Thyroid gland (tissue), 4 donors: Measurements from ENCODE around the gene NRBF2. TPM values are rescaled to one million over a fixed set of nuclear protein-coding genes. Genes with fewer than 3 reads are reported as not detected.
"Not testable (repeated sequence)": the region's sequence is repeated elsewhere in the genome, so short reads cannot be mapped to it uniquely, and the experiment has no call there.

ENCODE experiments used
- DNase-seq, 2 donors: peaks; one replicate each; pipeline ENCODE4 v3.0.0-alpha.2; 2019
- H3K27ac ChIP-seq, 3 donors: fragments of 200-600 bp; sonication (generic); 1 replicate in 2 of 3; 2 replicates in 1 of 3; pipeline ENCODE4 v1.5.1; 2016 to 2019; ENCODE audit warnings: mild to moderate bottlenecking in 1 of 3, moderate library complexity in 1 of 3
- H3K27me3 ChIP-seq: fragments of 200-600 bp; sonication (generic); one replicate; pipeline ENCODE4 v1.5.1; 2019
- H3K36me3 ChIP-seq, 2 donors: fragments of 200-600 bp; sonication (generic); one replicate each; pipeline ENCODE4 v1.5.1; 2016 to 2019
- H3K4me1 ChIP-seq, 2 donors: fragments of 200-600 bp; sonication (generic); one replicate each; pipeline ENCODE4 v1.5.1; 2017 to 2019
- H3K4me3 ChIP-seq, 3 donors: fragments of 200-600 bp; sonication (generic); replicated peaks in 1 of 3; 1 replicate in 2 of 3; 2 replicates in 1 of 3; pipeline ENCODE4 v1.5.1; 2016; ENCODE audit warnings: mild to moderate bottlenecking in 1 of 3
- H3K9me3 ChIP-seq: fragments of 200-600 bp; sonication (generic); one replicate; pipeline ENCODE4 v1.5.1; 2017
- CTCF ChIP-seq, 6 experiments: fragments of 200-600 bp in 3 of 6; fragments of 450-650 bp in 3 of 6; sonication (generic) in 3 of 6; IDR thresholded peaks; one replicate each; pipeline ENCODE4 v1.5.1; 2016 to 2019; ENCODE audit warnings: antibody characterized with exemption in 6 of 6, mild to moderate bottlenecking in 2 of 6, inconsistent platforms in 1 of 6, moderate library complexity in 1 of 6
- POLR2A ChIP-seq, 2 donors: fragments of 450-650 bp; IDR thresholded peaks; one replicate each; pipeline ENCODE4 v1.6.1; 2017; ENCODE audit warnings: antibody characterized with exemption in 2 of 2, mild to moderate bottlenecking in 2 of 2, moderate library complexity in 1 of 2
- WGBS, 2 donors: methylation state at CpG; one replicate each; pipeline ENCODE4 v1.1.5; 2017; 5-methylcytosine and 5-hydroxymethylcytosine counted together
- intact Hi-C: fragments of 100-400 bp; cut with DNase I; formaldehyde crosslinking; loops from one replicate; pipeline ENCODE4 v1.15.1; 2023
- total RNA-seq, 4 donors: library from RNA; depleted of rRNA; stranded (reverse); fragments of >200 nt; gene quantifications; one replicate each; pipeline ENCODE4 v1.2.3, GENCODE V29; 2016

The NRBF2 gene
- total RNA-seq, 4 donors from 2014 or later: 9.3 to 25.8 (median 15.2) TPM

GRCh38 chr10:63145782-63146181 lies 12.7 kb downstream of the NRBF2 start:
- Histone ChIP-seq H3K4me1 (peaks cover 30 to 45% of the 10 kb centered on the region in 2 donors), H3K9me3 (no peaks in the 10 kb centered on the region), H3K27ac (peak overlapping the region in 2 of 3 donors; percentile 19 to 49), H3K27me3 (no peaks in the 10 kb centered on the region), H3K36me3 (no peaks in the 10 kb centered on the region), H3K4me3 (no peak overlapping the region)
- intact Hi-C loops: no loop called here
- TF ChIP-seq POLR2A (IDR thresholded peaks at IDR 0.05) (no peak), CTCF (IDR thresholded peaks at IDR 0.05) (no peak)
- no peak for DNase-seq

- intact Hi-C loops: no loop called here
- Histone ChIP-seq H3K4me3 (no peak overlapping the region), H3K27me3 (no peaks in the 10 kb centered on the region), H3K36me3 (no peaks in the 10 kb centered on the region), H3K4me1 (peaks cover 23 to 39% of the 10 kb centered on the region in 2 donors), H3K9me3 (no peaks in the 10 kb centered on the region), H3K27ac (peak overlapping the region in 2 of 3 donors; percentile 19 to 49)
- no peak for DNase-seq
- TF ChIP-seq CTCF (IDR thresholded peaks at IDR 0.05) (no peak), POLR2A (IDR thresholded peaks at IDR 0.05) (no peak)
Measured at GRCh38 chr10:63146503-63146902, 13.4 kb downstream of the NRBF2 start.

GRCh38 chr10:63150745-63151144 lies 17.6 kb downstream of the NRBF2 start:
- DNase-seq: no peak
- intact Hi-C loops: loop anchor here (10.0 kb wide), 1 partner anchor 536 kb away; no protein-coding TSS in a partner anchor
- Histone ChIP-seq H3K4me3 (no peak overlapping the region), H3K9me3 (no peaks in the 10 kb centered on the region), H3K4me1 (peaks cover 17 to 28% of the 10 kb centered on the region in 2 donors), H3K36me3 (peaks cover 6 to 15% of the 10 kb centered on the region in 2 donors), H3K27ac (no peak overlapping the region), H3K27me3 (no peaks in the 10 kb centered on the region)
- TF ChIP-seq CTCF (IDR thresholded peaks at IDR 0.05) (no peak), POLR2A (IDR thresholded peaks at IDR 0.05) (no peak)
- WGBS, 2 donors: 97 to 98% methylated on average over 4 of the region's 4 CpGs

GRCh38 chr10:63153868-63154545 lies 20.9 kb downstream of the NRBF2 start:
- intact Hi-C loops: loop anchor here (10.0 kb wide), 1 partner anchor 539 kb away; no protein-coding TSS in a partner anchor
- Histone ChIP-seq H3K36me3 (peaks cover 6 to 15% of the 10 kb centered on the region in 2 donors), H3K4me1 (peaks cover 4 to 11% of the 10 kb centered on the region in 2 donors)
- not testable (repeated sequence) for H3K27me3 ChIP-seq, DNase-seq, H3K9me3 ChIP-seq, H3K27ac ChIP-seq, H3K4me3 ChIP-seq
- WGBS, 2 donors: 77 to 87% methylated on average over 9 of the region's 9 CpGs

- H3K27me3 ChIP-seq: no peaks in the 10 kb centered on the region
- no peak overlapping the region for H3K27ac ChIP-seq
- TF ChIP-seq CTCF (IDR thresholded peaks at IDR 0.05) (no peak), POLR2A (IDR thresholded peaks at IDR 0.05) (no peak)
- WGBS, 2 donors: 88 to 91% methylated on average over 6 of the region's 6 CpGs
- no peak overlapping the region for H3K4me3 ChIP-seq
- H3K9me3 ChIP-seq: no peaks in the 10 kb centered on the region
- intact Hi-C loops: loop anchor here (10.0 kb wide), 1 partner anchor 540 kb away; no protein-coding TSS in a partner anchor
- no peak for DNase-seq
- H3K4me1 ChIP-seq: peaks cover 4 to 6% of the 10 kb centered on the region in 2 donors
- peaks cover 6 to 15% of the 10 kb centered on the region in 2 donors for H3K36me3 ChIP-seq
Measured at GRCh38 chr10:63154546-63155387, 21.6 kb downstream of the NRBF2 start.
